OCI-LY1 (cell line): ENCODE data around the gene CRYBG2.
"Not testable (repeated sequence)": the region's sequence is repeated elsewhere in the genome, so short reads cannot be mapped to it uniquely, and the experiment has no call there.

Experiments
- H2AFZ ChIP-seq: fragments of 200-600 bp; sonication (generic), shearing (Covaris generic); 2 replicates; pipeline ENCODE4 v1.6.0; 2014; ENCODE audit warnings: antibody characterized with exemption, mild to moderate bottlenecking, low read length
- H3F3A ChIP-seq: fragments of 200-600 bp; sonication (generic), shearing (Covaris generic); 2 replicates; pipeline ENCODE4 v1.6.0; 2014; ENCODE audit warnings: mild to moderate bottlenecking, antibody characterized with exemption, low read length, moderate library complexity; ENCODE audit not compliant: insufficient read depth
- H3K27ac ChIP-seq: fragments of 200-600 bp; sonication (generic); 2 replicates; pipeline ENCODE4 v1.5.1; 2014; ENCODE audit warnings: low read length, mixed run types, mild to moderate bottlenecking, low read depth; ENCODE audit not compliant: poor library complexity, severe bottlenecking
- H3K27me3 ChIP-seq: fragments of 200-600 bp; sonication (generic); 2 replicates; pipeline ENCODE4 v1.6.0; 2014; ENCODE audit warnings: antibody characterized with exemption, mild to moderate bottlenecking, low read length, moderate library complexity; ENCODE audit not compliant: insufficient read depth
- H3K36me3 ChIP-seq: fragments of 200-600 bp; sonication (generic); 2 replicates; pipeline ENCODE4 v1.6.1; 2014; ENCODE audit warnings: mild to moderate bottlenecking, antibody characterized with exemption, low read length, moderate library complexity, mixed read lengths; ENCODE audit not compliant: insufficient read depth
- H3K4me1 ChIP-seq: fragments of 200-600 bp; sonication (generic); 2 replicates; pipeline ENCODE4 v1.5.1; 2014; ENCODE audit warnings: mild to moderate bottlenecking, low read length, moderate library complexity; ENCODE audit not compliant: insufficient read depth, severe bottlenecking
- H3K4me2 ChIP-seq: fragments of 200-600 bp; sonication (generic), shearing (Covaris generic); 2 replicates; pipeline ENCODE4 v1.6.1; 2014; ENCODE audit warnings: low read length
- H3K4me3 ChIP-seq: fragments of 200-600 bp; sonication (generic); 2 replicates; pipeline ENCODE4 v1.5.1; 2014; ENCODE audit warnings: low read length, low read depth, mild to moderate bottlenecking, mixed read lengths; ENCODE audit not compliant: poor library complexity, severe bottlenecking
- H3K79me2 ChIP-seq: fragments of 200-600 bp; shearing (Covaris generic); 2 replicates; pipeline ENCODE4 v1.6.1; 2016; ENCODE audit warnings: mixed run types, low read length, mixed read lengths; ENCODE audit not compliant: insufficient read depth
- H3K9ac ChIP-seq: fragments of 200-600 bp; sonication (generic), shearing (Covaris generic); 2 replicates; pipeline ENCODE4 v1.6.1; 2014; ENCODE audit warnings: mild to moderate bottlenecking, low read length, mixed read lengths
- H3K9me2 ChIP-seq: fragments of 200-600 bp; sonication (generic), shearing (Covaris generic); 2 replicates; pipeline ENCODE4 v1.6.1; 2014; ENCODE audit warnings: low read depth, mild to moderate bottlenecking, low read length, mixed read lengths
- H3K9me3 ChIP-seq: fragments of 200-600 bp; shearing (Covaris generic); 2 replicates; pipeline ENCODE4 v1.6.1; 2014; ENCODE audit warnings: low read length, mixed read lengths
- H4K20me1 ChIP-seq: fragments of 200-600 bp; sonication (generic), shearing (Covaris generic); 2 replicates; pipeline ENCODE4 v1.6.0; 2016; ENCODE audit warnings: mild to moderate bottlenecking, low read length; ENCODE audit not compliant: insufficient read depth
- EZH2 ChIP-seq: fragments of 200-600 bp; sonication (generic), shearing (Covaris generic); IDR thresholded peaks from 2 replicates; pipeline ENCODE4 v1.8.0; 2017; ENCODE audit warnings: borderline replicate concordance, mixed run types, mild to moderate bottlenecking, antibody characterized with exemption, low read length, moderate library complexity, mixed read lengths
- TF ChIP-seq, protein P1 (sequence below): fragments of 200-600 bp; sonication (generic), shearing (Covaris generic); IDR thresholded peaks from 2 replicates; pipeline ENCODE4 v1.5.1; 2017; ENCODE audit warnings: mild to moderate bottlenecking, antibody characterized with exemption, low read length, moderate library complexity, mixed read lengths

Gene CRYBG2

DNA sequence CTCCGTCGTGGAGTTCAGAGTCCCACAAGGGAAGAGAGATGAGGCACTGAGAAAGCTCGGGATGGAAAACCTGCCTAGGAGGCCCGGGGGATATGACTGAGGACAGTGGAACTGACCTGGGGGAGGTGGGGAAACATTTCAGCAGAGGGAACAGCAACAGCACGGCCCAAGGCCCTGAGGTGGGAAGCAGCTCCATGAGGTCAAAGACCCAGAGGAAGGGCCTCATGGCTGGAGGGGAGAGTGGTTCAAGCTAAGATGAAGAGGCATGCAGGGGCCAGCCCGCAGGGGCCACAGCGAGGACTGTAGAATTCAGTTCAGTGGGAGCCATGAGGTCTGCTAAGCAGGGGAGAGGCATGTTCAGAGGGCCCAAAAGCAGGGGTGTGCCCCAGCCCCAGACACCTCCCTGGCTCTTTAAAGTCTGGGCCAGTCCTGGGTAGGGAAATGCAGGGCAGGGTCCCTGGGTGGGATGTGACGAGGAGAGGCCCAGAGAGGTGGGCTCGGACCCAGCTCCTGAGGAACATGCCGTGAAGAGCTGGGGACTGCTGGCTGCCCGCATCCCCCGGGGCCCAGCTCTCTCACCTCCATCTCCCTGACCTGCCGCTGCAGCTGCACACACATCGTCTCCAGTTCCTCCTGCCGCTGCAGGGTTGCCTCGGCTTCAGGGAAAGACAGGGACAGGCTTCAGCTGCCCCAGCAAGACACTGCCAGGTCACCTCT is 57.4 kb downstream of the CRYBG2 start:
- no peaks in the 10 kb centered on the region for H3K9me2 ChIP-seq
- no peaks in the 10 kb centered on the region for H3K79me2 ChIP-seq
- no peaks in the 10 kb centered on the region for H3F3A ChIP-seq
- peaks cover 45% of the 10 kb centered on the region; the same call in 1 of the 2 replicates for H3K36me3 ChIP-seq
- H3K4me3 ChIP-seq, result no peak overlapping the region
- peaks cover 47% of the 10 kb centered on the region for H3K4me1 ChIP-seq
- no peak overlapping the region for H3K9ac ChIP-seq
- H2AFZ ChIP-seq, result no peak overlapping the region
- no peak overlapping the region for H3K4me2 ChIP-seq
- no peak overlapping the region for H3K27ac ChIP-seq
- TF ChIP-seq EZH2, result no peak
- TF ChIP-seq, protein P1, sequence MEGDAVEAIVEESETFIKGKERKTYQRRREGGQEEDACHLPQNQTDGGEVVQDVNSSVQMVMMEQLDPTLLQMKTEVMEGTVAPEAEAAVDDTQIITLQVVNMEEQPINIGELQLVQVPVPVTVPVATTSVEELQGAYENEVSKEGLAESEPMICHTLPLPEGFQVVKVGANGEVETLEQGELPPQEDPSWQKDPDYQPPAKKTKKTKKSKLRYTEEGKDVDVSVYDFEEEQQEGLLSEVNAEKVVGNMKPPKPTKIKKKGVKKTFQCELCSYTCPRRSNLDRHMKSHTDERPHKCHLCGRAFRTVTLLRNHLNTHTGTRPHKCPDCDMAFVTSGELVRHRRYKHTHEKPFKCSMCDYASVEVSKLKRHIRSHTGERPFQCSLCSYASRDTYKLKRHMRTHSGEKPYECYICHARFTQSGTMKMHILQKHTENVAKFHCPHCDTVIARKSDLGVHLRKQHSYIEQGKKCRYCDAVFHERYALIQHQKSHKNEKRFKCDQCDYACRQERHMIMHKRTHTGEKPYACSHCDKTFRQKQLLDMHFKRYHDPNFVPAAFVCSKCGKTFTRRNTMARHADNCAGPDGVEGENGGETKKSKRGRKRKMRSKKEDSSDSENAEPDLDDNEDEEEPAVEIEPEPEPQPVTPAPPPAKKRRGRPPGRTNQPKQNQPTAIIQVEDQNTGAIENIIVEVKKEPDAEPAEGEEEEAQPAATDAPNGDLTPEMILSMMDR, result no peak
- no peaks in the 10 kb centered on the region for H4K20me1 ChIP-seq
- no peaks in the 10 kb centered on the region for H3K9me3 ChIP-seq
- no peaks in the 10 kb centered on the region for H3K27me3 ChIP-seq

DNA sequence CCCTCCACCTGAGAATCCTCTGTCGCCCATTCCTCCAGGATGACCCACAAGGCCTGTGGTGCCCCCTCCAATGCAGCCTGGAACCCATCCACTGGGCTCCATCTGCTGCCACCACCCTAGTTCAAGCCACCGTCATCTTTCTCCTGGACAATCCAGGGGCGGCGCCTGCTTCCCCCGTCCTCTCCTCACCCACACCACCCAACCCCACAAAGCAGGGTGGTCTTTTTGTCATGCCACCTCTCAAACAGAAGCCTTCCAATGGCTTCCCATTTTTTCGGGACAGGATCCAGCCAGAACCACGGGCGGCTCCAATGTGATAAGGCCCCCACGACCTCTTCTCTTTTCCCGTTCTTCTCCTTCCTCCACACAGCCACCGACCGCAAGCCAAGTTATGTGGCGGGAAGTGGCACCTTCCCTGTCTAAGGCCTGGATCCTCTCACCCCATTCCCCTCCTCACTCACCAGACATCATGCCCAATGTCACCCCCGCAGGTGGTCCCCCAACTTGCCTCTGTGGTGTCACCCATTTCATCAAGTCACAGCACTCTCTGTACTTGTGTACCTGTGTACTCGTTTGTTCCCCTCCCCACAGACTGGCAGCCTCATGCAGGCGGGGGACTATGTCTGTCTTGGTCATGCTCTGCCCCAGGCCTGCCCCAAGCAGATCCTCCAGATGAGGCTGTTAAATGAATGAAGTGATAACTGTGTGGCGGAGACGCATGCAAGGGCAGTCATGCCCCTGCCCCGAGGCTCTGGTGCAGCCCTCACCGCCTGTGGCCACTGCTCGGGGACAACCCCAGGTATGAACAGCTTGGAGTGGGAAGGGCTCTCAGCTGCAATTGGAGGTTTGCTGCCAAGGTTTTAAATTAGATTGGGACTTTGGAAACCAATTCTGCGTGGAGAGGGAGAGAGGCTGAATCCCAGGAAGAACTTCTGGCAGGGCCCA is 58.5 kb downstream of the CRYBG2 start:
- Histone ChIP-seq H3K9ac (no peak overlapping the region), H3K4me1 (peaks cover 47% of the 10 kb centered on the region), H4K20me1 (no peaks in the 10 kb centered on the region), H3F3A (peaks cover under 1% of the 10 kb centered on the region; the same call in 1 of the 2 replicates), H3K79me2 (no peaks in the 10 kb centered on the region), H3K9me3 (no peaks in the 10 kb centered on the region), H3K4me3 (no peak overlapping the region), H2AFZ (no peak overlapping the region), H3K9me2 (no peaks in the 10 kb centered on the region), H3K4me2 (no peak overlapping the region), H3K27me3 (no peaks in the 10 kb centered on the region), H3K27ac (no peak overlapping the region), H3K36me3 (peaks cover 35% of the 10 kb centered on the region; the same call in 1 of the 2 replicates)
- TF ChIP-seq, protein P1, result no peak
- no peak for TF ChIP-seq EZH2

DNA sequence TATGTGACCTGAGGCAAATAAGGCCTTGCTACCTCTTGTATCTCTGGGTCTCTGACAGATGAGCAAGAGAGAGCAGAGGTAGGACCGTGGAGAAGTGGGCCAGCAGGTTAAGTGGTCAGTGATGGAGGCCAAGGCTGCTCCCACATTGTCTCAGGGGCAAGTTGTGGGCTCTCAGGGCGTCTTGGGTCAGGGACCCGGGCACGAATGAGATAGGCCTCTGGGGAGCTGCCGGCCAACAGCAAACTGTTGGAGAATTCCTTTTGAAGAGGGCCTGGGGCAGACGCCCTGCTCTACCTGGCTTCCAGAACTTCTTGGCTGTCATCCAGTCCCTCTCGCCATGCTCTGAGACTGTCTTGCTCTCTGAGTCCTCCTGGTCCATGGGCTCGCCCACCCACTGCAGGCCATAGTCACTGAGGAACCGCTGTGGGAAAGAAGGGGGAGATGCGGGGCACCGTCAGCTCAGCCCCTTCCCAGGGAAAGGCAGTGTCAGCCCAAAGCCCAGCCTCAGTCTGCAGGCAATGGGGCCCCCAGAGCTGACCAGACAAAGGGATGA is 59.9 kb downstream of the CRYBG2 start:
- TF ChIP-seq, protein P1, result no peak
- no peak for TF ChIP-seq EZH2
- Histone ChIP-seq H2AFZ (no peak overlapping the region), H3K9me3 (no peaks in the 10 kb centered on the region), H3K4me1 (peaks cover 47% of the 10 kb centered on the region), H3K9me2 (no peaks in the 10 kb centered on the region), H3K36me3 (peaks cover 35% of the 10 kb centered on the region; the same call in 1 of the 2 replicates), H3K79me2 (no peaks in the 10 kb centered on the region), H3F3A (peaks cover 5% of the 10 kb centered on the region; the same call in 1 of the 2 replicates), H3K27ac (no peak overlapping the region), H3K4me3 (no peak overlapping the region), H4K20me1 (no peaks in the 10 kb centered on the region), H3K4me2 (no peak overlapping the region), H3K9ac (no peak overlapping the region), H3K27me3 (no peaks in the 10 kb centered on the region)

DNA sequence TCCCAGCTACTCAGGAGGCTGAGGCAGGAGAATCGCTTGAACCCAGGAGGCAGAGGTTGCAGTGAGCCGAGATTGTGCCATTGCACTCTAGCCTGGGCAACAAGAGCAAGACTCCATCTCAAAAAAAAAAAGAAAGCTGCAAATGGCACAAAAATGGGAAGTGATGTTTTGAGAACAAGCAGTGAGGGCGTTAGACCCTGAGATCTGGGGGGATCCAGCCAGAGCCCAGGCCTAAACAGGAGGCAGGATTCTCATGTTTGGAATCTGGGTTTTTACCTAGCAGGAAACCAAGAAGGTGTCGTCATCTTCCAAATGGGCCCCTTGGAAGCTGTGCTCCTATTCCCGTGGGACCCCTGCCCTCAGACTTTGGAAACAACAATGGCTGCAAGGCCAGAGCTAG is 61.2 kb downstream of the CRYBG2 start:
- Histone ChIP-seq H3K27ac (peak overlapping the region; percentile 100), H3K4me1 (peaks cover 48% of the 10 kb centered on the region)
- H3K27me3 ChIP-seq, result not testable (repeated sequence)

More for the DNA sequence above, 61.2 kb downstream of the CRYBG2 start:
- Histone ChIP-seq H3K36me3 (peaks cover 30% of the 10 kb centered on the region; the same call in 1 of the 2 replicates), H3F3A (peaks cover 16% of the 10 kb centered on the region; the same call in 1 of the 2 replicates)
- not testable (repeated sequence) for H3K4me2 ChIP-seq, H3K9ac ChIP-seq, H3K79me2 ChIP-seq, H3K9me3 ChIP-seq, H4K20me1 ChIP-seq, H2AFZ ChIP-seq, H3K9me2 ChIP-seq, H3K4me3 ChIP-seq
